Esophagus squamous epithelium (tissue), 5 donors: ENCODE measurements around the gene CLEC18C. TPM values are rescaled to one million over a fixed set of nuclear protein-coding genes. Genes with fewer than 3 reads are reported as not detected.
"Not testable (repeated sequence)": the region's sequence is repeated elsewhere in the genome, so short reads cannot be mapped to it uniquely, and the experiment has no call there.

Experiments used
- DNase-seq: peaks from one replicate; lab custom pipeline; 2025; lab: John Stamatoyannopoulos, UW
- H3K27ac ChIP-seq, 4 donors: fragments of 200-600 bp; sonication (generic); one replicate each; pipeline ENCODE4 v1.5.1; 2016 to 2019; ENCODE audit warnings: mild to moderate bottlenecking in 1 of 4
- H3K27me3 ChIP-seq, 4 donors: fragments of 200-600 bp; sonication (generic); 1 replicate in 3 of 4; 2 replicates in 1 of 4; pipeline versions ENCODE4 v1.5.1 to v1.6.0; 2017 to 2021; ENCODE audit warnings: antibody characterized with exemption in 1 of 4
- H3K36me3 ChIP-seq, 3 donors: fragments of 200-600 bp; sonication (generic); one replicate each; pipeline ENCODE4 v1.5.1; 2016 to 2019
- H3K4me1 ChIP-seq, 3 donors: fragments of 200-600 bp; sonication (generic); one replicate each; pipeline ENCODE4 v1.5.1; 2017 to 2019
- H3K4me3 ChIP-seq, 4 donors: fragments of 200-600 bp; sonication (generic); 1 replicate in 3 of 4; 2 replicates in 1 of 4; pipeline ENCODE4 v1.5.1; 2016 to 2019; ENCODE audit warnings: mild to moderate bottlenecking in 2 of 4, moderate library complexity in 1 of 4
- H3K9me3 ChIP-seq, 3 donors: fragments of 200-600 bp; sonication (generic); one replicate each; pipeline ENCODE4 v1.5.1; 2016 to 2019
- WGBS, 2 donors: methylation state at CpG; one replicate each; pipeline ENCODE4 v1.1.5; 2018; 5-methylcytosine and 5-hydroxymethylcytosine counted together
- intact Hi-C: fragments of 100-400 bp; cut with DNase I; formaldehyde crosslinking; loops from one replicate; pipeline ENCODE4 v1.15.0; 2022
- total RNA-seq, 4 donors: library from RNA; depleted of rRNA; stranded (reverse); fragments of >200 nt; gene quantifications; one replicate each; pipeline ENCODE4 v1.1.0, GENCODE V29; 2016
- donor health status: DM: yes; HTN: yes; CAD: no.

CLEC18C gene
- total RNA-seq, 4 donors from 2014 or later = 0.11 to 1.3 (median 0.40) TPM; not detected in 1

DNA sequence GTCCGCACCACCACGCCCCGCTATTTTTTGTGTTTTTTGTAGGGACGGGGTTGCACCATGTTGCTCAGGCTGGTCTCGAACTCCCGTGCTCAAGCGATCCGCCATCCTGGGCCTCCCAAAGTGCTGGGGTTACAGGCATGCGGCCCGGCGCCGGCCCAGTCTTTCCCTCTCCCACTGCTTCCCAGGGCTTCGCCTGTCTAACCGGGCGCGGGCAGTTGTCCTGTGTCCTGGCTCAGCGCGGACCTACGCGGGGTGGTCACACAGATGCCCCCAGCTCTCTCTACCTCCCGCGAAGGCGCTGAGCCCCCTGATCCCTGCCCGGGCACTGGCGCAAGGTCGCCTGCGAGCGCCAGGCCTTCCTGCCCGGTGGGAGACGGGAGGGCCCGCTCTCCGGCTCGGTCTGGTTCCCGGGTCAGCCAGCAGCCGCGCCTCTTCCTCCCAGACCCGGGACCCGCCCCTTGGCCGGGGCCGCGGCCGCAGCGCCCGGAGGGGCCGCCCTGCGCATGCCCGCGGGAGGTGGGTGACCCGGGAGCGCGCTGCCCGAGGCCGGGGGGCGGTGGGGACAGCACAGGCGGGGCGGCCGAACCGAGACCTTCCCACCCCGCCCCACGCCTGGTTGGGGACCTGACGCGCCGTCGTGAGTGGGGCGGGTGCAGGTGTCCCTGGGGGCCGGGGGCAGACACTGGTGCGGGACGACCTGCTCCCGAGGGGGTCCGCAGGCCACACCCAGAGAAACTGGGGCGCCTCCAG is 14.4 kb downstream of the CLEC18C start:
- WGBS, 2 donors = no CpG with 5 or more reads among the region's 71 CpGs
- H3K4me1 ChIP-seq, H3K27me3 ChIP-seq, intact Hi-C loops, H3K36me3 ChIP-seq, DNase-seq, H3K9me3 ChIP-seq: not testable (repeated sequence)
- H3K27ac ChIP-seq = peak overlapping the region in 3 of 4 donors; percentile 7 to 77 (median 65)
- peak overlapping the region; percentile 23 to 59 (median 44) for H3K4me3 ChIP-seq

DNA sequence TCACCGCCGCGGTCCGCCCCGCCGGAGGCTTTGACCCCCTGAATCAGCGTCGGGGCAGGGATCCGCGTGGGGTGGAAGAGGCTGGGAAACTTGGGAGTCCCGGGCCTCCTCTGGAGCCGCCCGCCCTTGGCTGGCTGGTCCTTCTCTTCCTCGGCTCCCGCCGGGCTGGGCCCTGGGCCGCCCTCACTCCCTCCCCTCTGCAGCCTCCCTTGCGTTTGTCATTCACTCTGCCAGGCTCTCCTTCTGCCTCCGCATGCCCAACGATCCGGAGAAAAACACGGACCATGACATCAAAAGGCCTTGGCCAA is 15.0 kb downstream of the CLEC18C start:
- intact Hi-C loops, H3K36me3 ChIP-seq, H3K27me3 ChIP-seq, DNase-seq, H3K4me1 ChIP-seq, H3K9me3 ChIP-seq: not testable (repeated sequence)
- Histone ChIP-seq H3K27ac (peak overlapping the region in 2 of 4 donors; percentile 49 to 77), H3K4me3 (peak overlapping the region; percentile 23 to 59 (median 44))
- WGBS, 2 donors = no CpG with 5 or more reads among the region's 22 CpGs

DNA sequence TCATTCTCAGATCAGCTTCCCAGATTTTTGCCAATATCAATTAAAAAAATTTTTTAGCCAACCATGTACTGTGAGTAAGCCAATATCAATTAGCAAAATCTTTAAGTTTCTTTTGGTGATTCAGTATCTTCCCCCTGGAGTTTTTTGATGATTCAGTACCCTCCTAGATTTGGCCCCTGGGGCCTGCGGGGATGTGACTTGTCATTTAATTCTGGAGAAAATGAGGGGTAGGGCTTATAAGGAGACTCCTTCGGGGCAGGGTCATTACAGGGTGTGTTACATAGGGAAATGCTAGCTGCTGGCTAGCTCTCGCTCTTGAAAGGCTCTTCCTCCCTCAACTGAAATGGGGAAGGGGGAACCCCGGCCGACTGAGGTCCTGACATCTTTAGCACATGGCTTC is 17.0 kb downstream of the CLEC18C start:
- H3K36me3 ChIP-seq, H3K9me3 ChIP-seq, DNase-seq, H3K27me3 ChIP-seq, intact Hi-C loops, H3K27ac ChIP-seq, H3K4me1 ChIP-seq, H3K4me3 ChIP-seq: not testable (repeated sequence)
- WGBS, 2 donors = no CpG with 5 or more reads among the region's 5 CpGs

DNA sequence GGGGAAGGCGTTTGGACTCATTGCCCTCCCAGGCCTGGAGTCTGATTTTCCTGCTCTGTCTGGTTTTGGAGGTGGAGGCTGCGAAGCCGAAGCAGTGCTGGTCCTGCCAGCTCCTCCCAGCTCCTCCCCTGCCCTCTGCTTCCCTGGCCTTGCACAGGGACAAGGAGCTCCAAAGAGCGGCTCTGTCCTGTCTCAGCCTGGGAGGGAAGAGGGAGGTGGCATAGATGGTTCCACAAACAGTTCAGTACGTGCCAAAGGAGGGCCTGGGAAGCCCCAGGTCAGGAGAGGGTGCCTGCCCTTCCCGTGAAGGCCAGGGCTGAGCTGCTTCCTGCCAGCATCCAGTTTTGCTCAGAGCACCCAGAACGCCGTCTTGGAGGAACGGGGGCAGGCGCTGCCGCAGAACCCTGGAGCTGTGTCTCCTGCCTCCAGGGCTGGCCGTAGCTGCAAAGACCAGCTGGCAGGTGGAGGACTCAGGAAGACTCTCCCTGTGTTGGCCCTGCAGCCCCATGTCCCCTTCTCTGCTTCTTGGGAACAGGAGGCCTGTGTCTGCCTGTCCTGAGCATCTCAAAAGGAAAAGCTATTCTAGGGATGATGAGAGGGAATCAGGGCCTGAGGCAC is 23.2 kb downstream of the CLEC18C start:
- H3K27ac ChIP-seq, H3K36me3 ChIP-seq, H3K4me3 ChIP-seq, intact Hi-C loops, H3K4me1 ChIP-seq, H3K9me3 ChIP-seq, DNase-seq, H3K27me3 ChIP-seq: not testable (repeated sequence)
- no CpG with 5 or more reads among the region's 12 CpGs for WGBS, 2 donors

DNA sequence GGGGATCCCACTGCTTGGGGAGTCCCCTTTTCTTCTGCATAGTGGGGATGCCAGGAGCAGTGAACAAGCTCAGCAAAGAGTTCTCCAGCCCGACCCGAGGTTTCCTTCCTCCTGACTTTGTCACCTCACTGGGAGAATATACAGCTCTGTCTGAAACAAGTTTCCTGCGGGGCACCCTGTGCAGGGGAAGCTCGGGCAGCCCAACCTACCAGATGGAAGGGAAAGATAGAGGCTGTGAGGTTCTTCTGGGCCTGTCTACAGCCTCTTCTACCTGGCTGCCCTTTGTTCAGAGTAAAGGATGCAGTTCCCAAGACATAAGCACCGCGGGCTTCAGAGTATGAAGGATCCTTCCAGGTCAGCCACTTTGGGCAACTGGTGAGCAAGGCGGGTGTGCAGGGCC is 24.0 kb downstream of the CLEC18C start:
- DNase-seq, intact Hi-C loops: not testable (repeated sequence)
- 75 to 100% methylated on average over 3 to 4 of the region's 7 CpGs for WGBS, 2 donors

DNA sequence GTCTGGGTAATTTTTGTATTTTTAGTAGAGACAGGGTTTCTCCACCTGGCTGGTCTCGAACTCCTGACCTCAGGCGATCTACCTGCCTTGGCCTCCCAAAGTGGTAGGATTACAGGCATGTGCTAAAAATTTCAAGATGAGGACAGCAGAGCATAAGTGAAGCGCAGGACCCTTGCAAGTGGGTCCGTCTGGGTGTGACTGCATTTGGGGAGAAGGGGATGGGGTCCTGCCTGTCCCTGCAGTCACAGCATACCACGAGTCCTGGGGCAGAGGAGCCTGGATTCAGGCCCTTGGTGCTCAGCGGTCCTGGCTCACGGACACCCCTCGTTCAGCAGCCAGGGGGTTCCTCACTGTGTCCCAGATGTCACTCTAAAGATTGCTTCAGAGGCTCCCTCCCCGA is 24.6 kb downstream of the CLEC18C start:
- H3K27ac ChIP-seq, H3K36me3 ChIP-seq, H3K4me1 ChIP-seq, H3K4me3 ChIP-seq, intact Hi-C loops, H3K9me3 ChIP-seq, H3K27me3 ChIP-seq, DNase-seq: not testable (repeated sequence)
- 83 to 100% methylated on average over 1 to 2 of the region's 9 CpGs for WGBS, 2 donors

More for the DNA sequence above, 24.0 kb downstream of the CLEC18C start:
- not testable (repeated sequence) for H3K9me3 ChIP-seq, H3K4me3 ChIP-seq, H3K27ac ChIP-seq, H3K27me3 ChIP-seq, H3K36me3 ChIP-seq, H3K4me1 ChIP-seq

DNA sequence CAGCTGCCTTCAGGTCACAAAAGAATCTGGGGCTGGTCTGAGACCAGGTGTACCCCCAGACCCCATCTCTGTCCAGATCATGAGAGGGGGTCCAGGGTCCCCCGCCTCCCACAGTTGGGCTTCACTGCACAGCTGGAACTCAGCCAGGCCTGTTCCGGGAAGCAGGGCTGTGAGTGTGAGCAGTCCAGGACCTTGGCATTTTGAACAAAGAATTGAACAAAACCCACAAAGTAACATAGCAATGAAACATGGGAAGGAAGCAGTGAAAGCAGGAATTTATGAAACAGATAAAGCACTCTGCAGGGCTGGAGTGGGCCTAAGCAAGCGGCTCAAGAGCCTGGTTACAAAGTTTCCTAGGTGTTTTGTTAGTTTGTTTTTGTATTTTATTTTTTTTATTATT is 25.1 kb downstream of the CLEC18C start:
- intact Hi-C loops, DNase-seq, H3K27me3 ChIP-seq, H3K4me3 ChIP-seq, H3K36me3 ChIP-seq, H3K4me1 ChIP-seq, H3K9me3 ChIP-seq, H3K27ac ChIP-seq: not testable (repeated sequence)
- WGBS, 2 donors = 43 to 75% methylated on average over 1 to 3 of the region's 3 CpGs

DNA sequence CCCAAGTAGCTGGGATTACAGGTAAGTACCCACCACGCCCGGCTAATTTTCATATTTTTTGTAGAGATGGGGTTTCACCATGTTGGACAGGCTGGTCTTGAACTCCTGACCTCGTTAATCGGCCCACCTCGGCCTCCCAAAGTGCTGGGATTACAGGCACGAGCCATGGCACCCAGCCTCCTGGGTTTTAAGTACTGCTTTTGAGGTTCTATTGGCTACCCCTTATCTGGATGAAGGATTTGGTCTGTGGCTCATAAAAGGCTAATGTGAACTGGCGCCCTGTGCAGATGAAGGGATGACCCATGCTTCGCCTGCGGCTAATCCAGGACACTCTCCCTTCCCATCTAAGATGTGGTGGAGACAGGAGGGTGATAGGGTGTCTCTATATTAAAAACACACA is 25.6 kb downstream of the CLEC18C start:
- H3K27ac ChIP-seq, H3K4me1 ChIP-seq, intact Hi-C loops, H3K9me3 ChIP-seq, H3K4me3 ChIP-seq, H3K27me3 ChIP-seq, DNase-seq, H3K36me3 ChIP-seq: not testable (repeated sequence)
- WGBS, 2 donors = 82 to 84% methylated on average over 7 to 8 of the region's 9 CpGs

DNA sequence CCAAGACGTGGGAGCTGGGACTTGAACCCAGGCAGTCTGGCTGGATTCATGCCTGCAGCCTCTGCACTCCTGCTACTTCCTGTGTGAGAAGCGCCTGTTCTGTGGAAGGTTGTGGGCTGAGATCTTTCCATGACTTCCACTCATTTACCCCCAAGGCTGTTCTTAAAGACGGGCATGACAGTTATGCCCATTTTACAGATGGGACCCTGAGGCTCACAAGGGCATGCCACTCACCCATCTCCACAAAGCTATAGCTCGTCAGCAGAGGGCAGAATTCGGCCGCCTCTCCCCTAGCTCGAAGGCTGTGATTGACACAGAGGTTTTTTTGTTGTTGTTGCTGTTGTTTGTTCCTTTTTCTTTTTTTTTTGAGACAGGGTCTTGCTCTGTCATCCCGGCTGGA is 26.5 kb downstream of the CLEC18C start:
- DNase-seq, intact Hi-C loops: not testable (repeated sequence)
- 82 to 89% methylated on average over 3 to 8 of the region's 8 CpGs for WGBS, 2 donors

DNA sequence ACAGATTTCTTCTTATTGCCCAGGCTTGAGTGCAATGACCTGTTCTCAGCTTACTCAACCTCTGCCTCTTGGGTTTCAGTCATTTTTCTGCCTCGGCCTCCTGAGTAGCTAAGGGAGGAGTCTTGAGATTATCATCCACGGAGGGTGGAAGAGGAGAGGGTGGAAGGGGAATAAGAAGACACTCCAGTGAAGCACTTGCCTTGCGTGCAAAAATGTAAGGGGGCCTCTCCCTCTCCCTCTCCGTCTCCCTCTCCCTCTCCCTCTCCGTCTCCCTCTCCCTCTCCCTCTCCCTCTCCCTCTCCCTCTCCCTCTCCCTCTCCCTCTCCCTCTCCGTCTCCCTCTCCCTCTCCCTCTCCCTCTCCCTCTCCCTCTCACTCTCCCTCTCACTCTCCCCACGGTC is 29.9 kb downstream of the CLEC18C start:
- intact Hi-C loops, DNase-seq: not testable (repeated sequence)

More for the DNA sequence above, 26.5 kb downstream of the CLEC18C start:
- not testable (repeated sequence) for H3K27me3 ChIP-seq, H3K36me3 ChIP-seq, H3K9me3 ChIP-seq, H3K4me1 ChIP-seq, H3K4me3 ChIP-seq, H3K27ac ChIP-seq

DNA sequence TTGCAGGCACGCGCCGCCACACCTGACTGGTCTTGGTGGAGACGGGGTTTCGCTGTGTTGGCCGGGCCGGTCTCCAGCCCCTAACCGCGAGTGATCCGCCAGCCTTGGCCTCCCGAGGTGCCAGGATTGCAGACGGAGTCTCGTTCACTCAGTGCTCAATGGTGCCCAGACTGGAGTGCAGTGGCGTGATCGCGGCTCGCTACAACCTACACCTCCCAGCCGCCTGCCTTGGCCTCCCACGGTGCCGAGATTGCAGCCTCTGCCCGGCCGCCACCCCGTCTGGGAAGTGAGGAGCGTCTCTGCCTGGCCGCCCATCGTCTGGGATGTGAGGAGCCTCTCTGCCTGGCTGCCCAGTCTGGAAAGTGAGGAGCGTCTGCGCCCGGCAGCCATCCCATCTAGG is 30.4 kb downstream of the CLEC18C start:
- H3K27me3 ChIP-seq, DNase-seq, intact Hi-C loops, H3K4me1 ChIP-seq, H3K9me3 ChIP-seq, H3K4me3 ChIP-seq, H3K27ac ChIP-seq: not testable (repeated sequence)
- WGBS, 2 donors = no CpG with 5 or more reads among the region's 29 CpGs
- H3K36me3 ChIP-seq = peaks cover 0 to 20% (median 0%) of the 10 kb centered on the region in 3 donors

More for the DNA sequence above, 29.9 kb downstream of the CLEC18C start:
- not testable (repeated sequence) for H3K4me1 ChIP-seq, H3K27ac ChIP-seq, H3K27me3 ChIP-seq, H3K4me3 ChIP-seq, H3K9me3 ChIP-seq
- WGBS, 2 donors = 65 to 73% methylated on average over 4 of the region's 7 CpGs
- H3K36me3 ChIP-seq = peaks cover 0 to 18% (median 0%) of the 10 kb centered on the region in 3 donors

DNA sequence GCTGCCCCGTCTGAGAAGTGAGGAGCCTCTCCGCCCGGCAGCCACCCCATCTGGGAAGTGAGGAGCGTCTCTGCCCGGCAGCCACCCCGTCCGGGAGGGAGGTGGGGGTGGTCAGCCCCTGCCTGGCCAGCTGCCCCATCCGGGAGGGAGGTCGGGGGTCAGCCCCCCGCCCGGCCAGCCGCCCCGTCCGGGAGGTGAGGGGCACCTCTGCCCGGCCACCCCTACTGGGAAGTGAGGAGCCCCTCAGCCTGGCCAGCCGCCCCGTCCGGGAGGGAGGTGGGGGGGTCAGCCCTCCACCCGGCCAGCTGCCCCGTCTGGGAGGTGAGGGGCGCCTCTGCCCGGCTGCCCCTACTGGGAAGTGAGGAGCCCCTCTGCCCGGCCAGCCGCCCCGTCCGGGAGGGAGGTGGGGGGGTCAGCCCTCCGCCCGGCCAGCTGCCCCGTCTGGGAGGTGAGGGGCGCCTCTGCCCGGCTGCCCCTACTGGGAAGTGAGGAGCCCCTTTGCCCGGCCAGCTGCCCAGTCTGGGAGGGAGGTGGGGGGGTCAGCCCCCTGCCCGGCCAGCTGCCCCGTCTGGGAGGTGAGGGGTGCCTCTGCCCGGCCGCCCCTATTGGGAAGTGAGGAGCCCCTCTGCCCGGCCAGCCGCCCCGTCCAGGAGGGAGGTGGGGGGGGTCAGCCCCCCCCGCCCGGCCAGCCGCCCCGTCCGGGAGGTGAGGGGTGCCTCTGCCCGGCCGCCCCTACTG is 31.2 kb downstream of the CLEC18C start:
- H3K27ac ChIP-seq, H3K9me3 ChIP-seq, H3K27me3 ChIP-seq, H3K4me3 ChIP-seq, DNase-seq, intact Hi-C loops, H3K4me1 ChIP-seq: not testable (repeated sequence)
- WGBS, 2 donors = no CpG with 5 or more reads among the region's 46 CpGs
- H3K36me3 ChIP-seq = peaks cover 0 to 26% (median 0%) of the 10 kb centered on the region in 3 donors

DNA sequence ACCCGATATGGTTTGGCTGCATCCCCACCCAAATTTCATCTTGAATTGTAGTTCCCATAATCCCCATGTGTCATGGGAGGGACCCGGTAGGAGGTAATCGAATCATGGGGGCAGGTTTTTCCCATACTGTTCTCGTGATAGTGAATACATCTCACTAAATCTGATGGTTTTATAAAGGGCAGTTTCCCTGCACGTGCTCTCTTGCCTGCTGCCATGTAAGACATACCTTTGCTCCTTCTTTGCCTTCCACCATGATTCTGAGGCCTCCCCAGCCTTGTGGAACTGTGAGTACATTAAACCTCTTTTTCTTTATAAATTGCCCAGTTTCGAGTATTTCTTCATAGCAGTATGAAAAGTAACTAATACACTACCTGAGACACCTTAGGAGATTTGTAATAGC is 32.8 kb downstream of the CLEC18C start:
- DNase-seq, H3K9me3 ChIP-seq, intact Hi-C loops, H3K4me1 ChIP-seq, H3K4me3 ChIP-seq, H3K27me3 ChIP-seq, H3K27ac ChIP-seq: not testable (repeated sequence)
- H3K36me3 ChIP-seq = peaks cover 0 to 31% (median 0%) of the 10 kb centered on the region in 3 donors
- 93 to 96% methylated on average over 3 to 4 of the region's 6 CpGs for WGBS, 2 donors
